RPMI8226 (cell line): ENCODE data around the gene NCKAP5.
A peak's percentile ranks its signal among the peaks of the same experiment; 100 is the strongest.
"Not testable (repeated sequence)": the region's sequence is repeated elsewhere in the genome, so short reads cannot be mapped to it uniquely, and the experiment has no call there.

Experiments used
- DNase-seq: peaks from one replicate; pipeline ENCODE4 v3.0.0-alpha.2; 2015

Gene NCKAP5

GRCh38 chr2:132850688-132851087, 717.6 kb downstream of the NCKAP5 start:
- DNase-seq: no peak

- no peak for DNase-seq
These were observed 719.1 kb downstream of the NCKAP5 start for GRCh38 chr2:132849118-132849517.

GRCh38 chr2:132845339-132845738, 722.9 kb downstream of the NCKAP5 start:
- no peak for DNase-seq

GRCh38 chr2:132844585-132844984, 723.7 kb downstream of the NCKAP5 start:
- DNase-seq: no peak

- no peak for DNase-seq
These were observed 730.5 kb downstream of the NCKAP5 start for GRCh38 chr2:132837769-132838168.

- DNase-seq: no peak
These were observed 737.9 kb downstream of the NCKAP5 start for GRCh38 chr2:132830321-132830827.

- no peak for DNase-seq
These were observed 742.7 kb downstream of the NCKAP5 start for GRCh38 chr2:132825601-132826000.

GRCh38 chr2:132824716-132825115, 743.5 kb downstream of the NCKAP5 start:
- DNase-seq: no peak

GRCh38 chr2:132816234-132816633, 752.0 kb downstream of the NCKAP5 start:
- no peak for DNase-seq

- no peak for DNase-seq
These were observed 752.7 kb downstream of the NCKAP5 start for GRCh38 chr2:132815516-132815915.

- DNase-seq: no peak
These were observed 753.6 kb downstream of the NCKAP5 start for GRCh38 chr2:132814651-132815050.

- no peak for DNase-seq
These were observed 754.8 kb downstream of the NCKAP5 start for GRCh38 chr2:132813422-132813821.

- no peak for DNase-seq
These were observed 756.9 kb downstream of the NCKAP5 start for GRCh38 chr2:132811148-132811915.

- not testable (repeated sequence) for DNase-seq
These were observed 758.3 kb downstream of the NCKAP5 start for GRCh38 chr2:132809962-132810361.

- DNase-seq: peak; percentile 7
These were observed 764.2 kb downstream of the NCKAP5 start for GRCh38 chr2:132804051-132804450.

GRCh38 chr2:132798341-132798740, 769.9 kb downstream of the NCKAP5 start:
- DNase-seq: no peak

- DNase-seq: no peak
These were observed 770.7 kb downstream of the NCKAP5 start for GRCh38 chr2:132797556-132797955.

GRCh38 chr2:132797071-132797470, 771.2 kb downstream of the NCKAP5 start:
- no peak for DNase-seq

- DNase-seq: no peak
These were observed 773.0 kb downstream of the NCKAP5 start for GRCh38 chr2:132795220-132795619.

- no peak for DNase-seq
These were observed 774.7 kb downstream of the NCKAP5 start for GRCh38 chr2:132793532-132793931.

- no peak for DNase-seq
These were observed 778.0 kb downstream of the NCKAP5 start for GRCh38 chr2:132790207-132790785.

GRCh38 chr2:132789066-132789465, 779.2 kb downstream of the NCKAP5 start:
- no peak for DNase-seq

GRCh38 chr2:132788310-132788838, 779.9 kb downstream of the NCKAP5 start:
- no peak for DNase-seq

- DNase-seq: no peak
These were observed 784.4 kb downstream of the NCKAP5 start for GRCh38 chr2:132783883-132784282.
